OCI-M1 (cell line): ENCODE results near the gene MARCHF11.

ENCODE experiments used
- DNase-seq: peaks from one replicate; lab custom pipeline; 2025; lab: John Stamatoyannopoulos, UW

The MARCHF11 gene

DNA sequence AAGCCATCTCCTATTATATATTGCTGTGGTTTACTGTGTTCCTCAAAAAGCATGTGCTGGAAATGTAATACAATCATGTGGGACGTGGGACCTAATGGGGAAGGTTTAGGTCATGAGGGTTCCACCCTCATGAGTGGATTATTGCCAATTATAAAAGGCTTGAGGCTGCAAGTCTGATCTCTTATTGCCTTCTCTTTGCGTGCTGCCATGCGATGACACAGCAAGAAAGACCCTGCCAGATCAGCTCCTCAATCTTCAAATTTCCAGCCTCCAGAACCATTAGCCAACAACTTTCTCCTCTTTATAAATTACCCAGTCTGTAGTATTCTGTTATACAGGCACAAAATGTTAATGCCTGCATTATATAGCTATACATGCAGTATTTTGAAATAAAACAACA lies 45.4 kb downstream of the MARCHF11 start:
- no peak for DNase-seq

DNA sequence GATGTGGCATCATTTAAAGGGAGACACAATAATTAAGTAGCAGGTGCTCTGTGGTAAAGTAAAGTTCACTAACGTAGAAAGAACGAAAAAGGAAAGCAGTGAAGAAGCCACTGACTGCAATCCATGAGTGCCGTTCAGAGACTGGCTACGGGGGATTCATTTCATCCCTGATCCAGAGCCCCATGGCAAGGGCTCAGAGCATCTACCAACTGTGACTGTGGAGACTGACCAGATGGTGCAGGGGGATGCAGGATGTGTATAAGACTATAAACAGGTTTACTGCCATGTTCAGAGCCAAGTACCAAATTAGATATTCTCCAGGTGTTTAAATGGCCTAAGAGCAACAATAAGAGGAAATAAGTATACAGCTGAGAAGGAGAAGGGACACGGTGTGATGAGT lies 47.7 kb downstream of the MARCHF11 start:
- no peak for DNase-seq

DNA sequence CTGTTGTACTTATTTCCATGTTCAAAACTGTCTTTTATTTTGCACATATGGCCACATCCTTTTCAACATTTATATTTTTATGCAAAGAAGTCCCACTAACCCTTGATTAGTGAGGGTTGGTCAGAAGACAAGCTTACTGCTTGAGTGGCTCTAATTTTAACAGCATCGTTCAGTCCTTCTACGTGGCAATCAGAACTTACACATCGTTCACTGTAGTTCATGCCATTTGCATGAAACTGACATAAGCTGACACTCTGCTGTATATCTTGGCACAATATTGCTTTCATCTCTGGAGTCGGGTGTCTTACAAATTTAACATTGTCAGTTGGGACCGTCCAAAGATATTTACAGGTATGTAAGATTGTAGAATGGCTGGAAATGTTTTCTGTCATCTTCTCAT lies 50.6 kb downstream of the MARCHF11 start:
- DNase-seq: no peak

DNA sequence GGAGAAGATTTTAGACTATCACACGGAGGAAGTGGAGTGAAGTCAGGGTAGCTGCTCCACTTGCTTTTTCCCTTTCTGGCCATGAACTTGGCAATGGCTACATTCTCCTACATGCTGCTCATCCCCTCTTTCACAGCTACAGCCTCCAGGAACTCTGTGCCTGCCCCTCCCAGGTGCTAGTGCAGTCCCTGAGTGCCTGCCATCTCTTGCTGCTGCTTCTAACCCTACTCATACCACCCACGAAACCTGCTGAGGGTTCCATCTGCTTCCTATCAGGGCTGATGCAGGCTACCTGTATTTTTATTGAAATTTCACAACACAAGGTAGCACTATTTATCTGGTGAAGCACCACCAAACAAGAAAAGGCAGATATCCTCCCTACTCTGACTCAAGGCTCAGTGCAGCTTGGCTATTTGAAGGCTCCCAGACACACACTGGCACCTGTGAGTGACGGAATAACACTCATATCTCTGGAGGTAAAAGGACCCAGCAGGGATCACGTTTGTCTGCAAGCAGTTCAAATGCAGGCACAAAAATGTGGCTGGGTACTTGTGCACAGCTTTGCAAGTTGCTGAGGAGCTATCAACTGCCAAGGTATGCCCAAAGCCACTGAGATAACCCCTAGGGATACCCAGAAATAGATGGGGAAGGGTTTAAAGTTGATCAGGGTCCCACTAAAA lies 51.6 kb downstream of the MARCHF11 start:
- DNase-seq: no peak

DNA sequence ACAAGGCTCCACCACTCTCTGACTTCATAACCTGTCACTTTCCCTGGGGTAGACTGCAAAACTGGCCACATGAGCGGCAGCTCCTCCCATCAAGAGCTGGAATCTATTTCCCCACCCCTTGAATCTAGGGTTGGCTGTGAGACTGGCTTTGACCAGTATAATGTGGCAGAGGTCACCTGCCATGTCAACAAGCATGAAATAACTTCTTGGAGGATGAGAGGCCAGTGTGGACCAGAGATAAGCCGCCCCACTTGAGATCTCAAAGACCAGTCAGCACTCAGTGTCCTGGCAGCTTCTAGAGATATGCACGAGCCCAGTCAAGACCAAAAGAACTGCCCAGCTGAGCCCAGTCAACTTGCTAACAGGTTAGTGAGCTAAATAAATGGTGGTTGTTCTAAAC lies 59.0 kb downstream of the MARCHF11 start:
- DNase-seq: peak; percentile 56

DNA sequence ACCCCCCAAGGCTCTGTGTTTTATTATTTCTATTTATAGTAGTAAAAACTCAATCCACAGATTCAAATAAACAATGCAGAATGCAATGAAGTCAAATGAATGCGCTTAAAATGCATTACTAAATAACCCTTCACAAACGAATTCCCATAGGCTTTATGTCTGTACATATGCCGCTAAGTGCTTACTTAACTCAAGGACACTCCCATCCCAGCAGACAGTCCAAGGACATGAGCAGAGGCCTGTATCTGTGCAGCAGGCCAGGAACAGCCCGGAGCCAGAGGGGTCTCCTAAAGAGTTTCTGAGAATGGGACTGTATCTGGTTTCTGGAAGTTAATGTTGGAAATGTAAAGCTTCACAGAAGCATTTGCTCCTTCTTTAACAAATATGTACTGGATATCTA lies 59.8 kb downstream of the MARCHF11 start:
- no peak for DNase-seq

DNA sequence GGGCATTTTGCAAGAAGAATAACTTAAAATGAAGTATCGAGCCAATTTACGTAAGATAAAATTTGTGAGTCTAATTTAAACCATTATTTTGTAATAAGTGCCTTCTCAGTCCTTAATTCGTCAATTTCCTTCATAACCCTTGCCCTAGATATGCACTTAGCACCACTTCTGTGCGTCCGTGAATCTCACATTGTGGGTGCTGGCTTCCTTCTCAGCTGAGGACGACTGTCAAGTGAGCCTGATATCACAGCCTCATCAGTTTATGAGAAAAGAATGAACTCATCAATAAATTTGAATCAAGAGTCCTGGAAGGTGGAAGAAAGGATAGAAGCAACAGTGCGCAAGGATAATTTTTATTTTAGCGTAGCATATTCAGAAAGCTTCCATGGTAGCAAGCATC lies 64.5 kb downstream of the MARCHF11 start:
- DNase-seq: no peak

DNA sequence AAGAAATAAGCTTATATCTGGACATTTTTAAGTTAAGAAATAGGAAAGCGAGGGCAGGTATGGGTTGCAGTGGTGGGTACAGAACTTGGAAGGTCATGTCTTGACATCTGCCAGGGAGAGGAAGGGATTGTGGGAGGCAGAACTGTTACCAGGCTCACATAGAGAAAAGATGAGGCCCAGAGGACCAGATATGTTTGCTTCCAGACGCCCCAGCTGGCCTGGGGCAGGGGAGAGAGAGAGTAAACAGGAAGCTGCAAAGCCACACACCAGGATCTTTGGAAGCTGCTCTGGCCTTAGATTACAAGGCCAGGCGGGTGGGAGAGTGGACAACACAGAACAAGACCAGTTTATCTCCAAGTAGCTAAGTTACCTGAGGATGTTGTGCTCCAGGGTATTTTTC lies 71.2 kb downstream of the MARCHF11 start:
- DNase-seq: no peak

DNA sequence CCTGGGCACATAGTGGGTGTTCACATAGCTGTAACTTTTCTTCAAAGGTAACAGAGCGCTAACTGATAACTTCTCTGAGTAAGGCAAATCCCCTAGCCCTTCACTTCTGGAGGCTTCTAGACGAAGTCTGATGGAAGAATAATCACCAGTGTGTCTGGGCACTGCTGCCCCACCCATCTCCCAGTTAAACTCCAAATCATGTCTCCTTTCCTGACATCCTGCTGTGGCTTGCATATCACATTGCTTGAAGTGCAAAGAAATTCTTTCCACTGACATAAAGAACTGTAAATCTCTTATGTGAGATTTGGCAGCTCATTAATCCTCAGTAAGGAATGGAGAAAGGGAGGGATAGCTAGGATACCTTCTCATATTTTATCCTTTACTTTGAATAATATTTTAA lies 74.6 kb downstream of the MARCHF11 start:
- no peak for DNase-seq

DNA sequence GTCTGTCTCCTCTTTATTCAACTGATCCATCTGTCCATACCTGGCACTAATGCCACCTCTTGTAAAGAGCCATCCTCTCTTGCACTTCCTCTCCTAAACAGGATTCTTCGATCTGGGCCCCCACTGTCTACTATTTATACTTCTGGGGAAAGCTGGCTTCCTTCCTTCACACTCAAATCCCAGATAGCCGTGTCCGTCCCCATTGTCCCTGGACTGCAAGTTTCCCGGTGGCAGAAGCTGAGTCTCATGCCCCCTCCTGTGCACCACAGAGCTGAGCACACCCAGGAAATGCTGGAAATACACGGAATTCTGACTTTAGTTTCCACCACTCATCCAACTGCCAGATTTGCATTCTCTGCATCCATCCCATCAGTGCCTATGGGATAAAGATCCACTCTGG lies 84.0 kb downstream of the MARCHF11 start:
- DNase-seq: no peak

DNA sequence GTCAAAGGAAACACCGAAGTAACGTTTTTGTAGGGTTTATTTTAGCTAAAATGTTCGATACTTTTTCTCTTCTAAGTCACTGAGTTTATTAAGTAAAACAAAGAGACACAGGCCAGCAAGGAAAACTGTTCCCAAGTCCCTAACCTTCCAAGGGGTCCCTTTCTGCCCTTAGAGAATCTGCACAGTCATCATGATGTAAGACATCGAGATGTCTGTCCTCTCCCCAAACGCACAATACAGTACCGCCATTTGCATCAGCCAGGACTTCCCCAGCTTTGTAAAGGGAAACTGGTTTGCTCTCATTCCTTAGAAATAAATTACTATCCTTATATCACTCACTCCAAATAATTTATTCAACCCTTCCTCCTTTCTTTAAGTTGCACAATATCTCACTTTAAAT lies 89.3 kb downstream of the MARCHF11 start:
- peak; percentile 16 for DNase-seq

DNA sequence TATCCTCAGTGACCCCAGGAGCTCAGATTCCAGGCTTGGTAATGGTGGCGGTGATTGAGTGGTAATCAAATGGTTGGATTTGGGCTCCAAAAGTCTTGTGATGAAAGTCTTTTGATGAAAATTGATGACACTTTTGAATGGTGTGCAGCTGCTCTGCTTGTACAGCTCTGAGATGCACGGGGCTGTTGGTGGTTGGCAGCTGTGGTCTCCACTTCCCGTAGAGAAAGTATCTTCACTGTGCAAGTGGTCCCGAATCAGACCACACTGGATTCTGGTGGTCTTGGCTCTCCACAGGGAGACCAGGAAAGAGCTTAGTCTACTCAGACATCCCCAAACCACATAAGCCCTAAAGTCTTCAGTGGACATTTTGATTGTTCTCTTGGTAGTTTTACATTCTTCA lies 96.6 kb downstream of the MARCHF11 start:
- DNase-seq: no peak

DNA sequence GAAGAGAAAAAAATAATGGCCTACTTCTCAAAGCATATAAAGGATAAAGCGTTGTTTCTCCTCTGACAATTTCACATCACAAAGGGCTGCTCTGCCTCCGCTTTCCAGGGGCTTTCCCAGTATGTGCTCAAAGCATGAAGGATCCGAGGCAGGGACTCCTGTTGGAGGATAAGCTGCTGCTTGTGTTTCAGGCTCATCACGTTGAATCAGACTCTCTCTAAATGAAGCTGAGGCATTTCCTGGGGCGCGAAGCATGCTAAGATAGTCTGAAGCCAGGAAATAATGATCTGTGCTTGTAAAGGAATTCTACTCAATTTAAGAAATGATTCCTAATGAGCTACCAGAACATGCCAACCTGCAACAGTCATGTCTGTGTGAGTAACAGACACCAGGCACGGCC lies 97.5 kb downstream of the MARCHF11 start:
- no peak for DNase-seq

DNA sequence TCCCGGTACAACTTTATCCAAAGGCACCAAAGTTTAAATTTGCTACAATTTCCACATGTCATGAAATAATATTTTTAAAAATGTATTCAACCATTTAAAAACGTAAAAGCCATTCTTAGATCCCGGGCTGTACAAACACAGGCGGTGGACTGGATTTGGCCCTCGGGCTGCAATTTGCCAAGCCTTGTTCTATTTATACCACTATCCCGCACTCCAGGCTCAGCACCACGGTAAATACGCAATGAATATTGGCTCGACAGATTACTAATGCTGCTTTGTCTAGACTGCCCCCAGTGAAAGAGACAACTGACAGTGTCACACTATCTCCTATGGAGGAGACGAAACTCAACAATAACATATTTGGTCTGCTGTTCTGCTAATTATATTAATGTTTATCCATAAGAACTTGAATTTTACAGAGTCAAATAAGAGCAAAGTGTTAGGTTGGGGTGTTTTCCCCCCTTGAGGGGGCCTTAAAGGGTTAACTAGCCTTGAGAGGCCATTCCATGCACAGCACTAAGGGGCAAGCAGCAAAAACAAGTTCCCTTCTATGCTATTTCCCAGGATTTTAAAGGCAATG lies 98.1 kb downstream of the MARCHF11 start:
- DNase-seq: no peak

DNA sequence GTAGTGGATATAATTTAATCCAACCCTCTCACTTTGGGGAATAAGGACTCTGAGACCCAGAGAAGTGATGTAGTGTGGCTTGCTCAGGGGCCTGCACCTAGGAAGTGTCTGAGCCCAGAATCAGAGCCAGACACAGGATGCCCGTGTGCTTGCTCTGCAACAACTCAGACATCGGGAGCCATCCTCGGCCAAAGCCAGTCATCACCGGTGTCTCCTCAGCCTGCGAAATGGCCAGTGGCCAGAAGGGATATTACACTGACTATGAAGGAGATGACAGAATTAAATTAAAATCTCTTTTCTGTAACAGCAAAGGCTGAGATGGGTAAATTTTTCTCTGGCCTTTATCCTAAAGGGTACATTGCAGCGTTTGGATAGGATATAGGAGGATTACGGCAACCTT lies 102.9 kb downstream of the MARCHF11 start:
- no peak for DNase-seq

DNA sequence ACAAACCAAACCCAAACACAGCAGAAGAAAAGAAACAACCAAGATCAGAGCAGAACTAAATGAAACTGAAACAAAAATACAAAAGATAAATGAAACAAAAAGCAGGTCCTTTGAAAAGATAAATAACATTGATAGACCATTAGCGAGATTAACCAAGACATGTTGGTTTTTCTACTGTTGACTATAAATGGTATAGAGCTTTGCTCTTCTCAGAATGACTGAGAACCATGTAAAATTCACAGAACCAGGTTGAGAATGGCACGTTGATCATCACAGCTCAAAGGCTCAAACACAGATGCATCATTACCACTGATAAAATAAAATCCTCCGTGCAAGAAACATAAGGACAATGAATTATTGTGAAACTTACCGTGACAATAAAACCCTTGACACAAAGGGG lies 105.2 kb downstream of the MARCHF11 start:
- DNase-seq: no peak

DNA sequence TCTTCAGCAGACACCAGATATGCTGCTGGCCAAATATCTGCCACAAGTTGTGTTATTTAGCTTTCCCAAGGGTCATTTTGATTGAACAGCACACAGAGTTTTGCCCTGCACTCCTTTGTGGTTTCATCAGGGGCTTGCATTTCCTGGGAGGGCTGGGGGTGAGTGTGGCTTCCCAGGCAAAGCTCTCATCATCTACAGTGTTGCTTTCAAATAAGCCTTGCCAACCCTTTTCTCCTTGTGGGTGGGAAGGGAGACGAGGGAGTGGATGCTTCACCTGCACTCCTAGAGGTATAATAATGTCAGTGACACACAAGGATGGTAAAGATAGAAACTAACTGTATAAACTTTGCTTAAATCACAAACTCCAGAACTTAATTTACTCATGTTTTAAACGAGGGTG lies 107.0 kb downstream of the MARCHF11 start:
- DNase-seq: no peak

DNA sequence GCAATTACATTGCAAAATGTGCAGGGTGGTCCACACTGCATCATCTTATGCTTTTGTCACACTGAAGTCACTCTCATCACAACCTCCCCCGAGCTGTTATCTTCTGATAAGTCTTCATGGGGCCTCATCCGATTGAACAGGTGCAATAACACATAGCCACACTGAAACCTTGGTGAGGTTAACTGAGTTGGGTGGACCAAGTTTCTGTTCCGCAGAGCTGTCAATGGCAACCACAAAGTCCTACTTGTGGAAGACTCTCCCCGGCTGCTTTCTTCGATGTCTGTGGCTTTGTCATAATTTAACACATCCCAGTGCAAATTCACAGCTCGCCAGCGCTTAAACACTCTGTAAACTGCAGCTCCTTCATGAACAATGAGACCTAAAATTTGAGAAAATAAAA lies 112.2 kb downstream of the MARCHF11 start:
- DNase-seq: no peak

DNA sequence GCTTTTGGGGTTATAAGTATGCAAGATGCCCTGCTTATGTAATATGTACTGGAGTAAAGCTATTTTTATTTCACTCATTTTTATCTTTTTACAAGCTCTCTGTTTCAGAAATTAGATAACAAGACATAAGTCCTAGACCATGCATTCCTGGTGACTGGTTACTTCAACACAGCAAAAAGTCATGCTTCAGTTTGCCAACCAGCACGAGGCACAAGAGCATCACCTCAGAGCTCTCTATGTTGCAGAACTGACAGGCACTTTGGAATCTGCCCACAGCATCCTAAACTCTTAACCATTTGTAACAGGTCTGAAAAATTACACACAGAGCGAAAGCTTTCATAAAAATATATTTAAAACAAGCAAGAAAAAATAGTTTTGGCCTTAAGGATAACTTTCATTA lies 112.8 kb downstream of the MARCHF11 start:
- no peak for DNase-seq

DNA sequence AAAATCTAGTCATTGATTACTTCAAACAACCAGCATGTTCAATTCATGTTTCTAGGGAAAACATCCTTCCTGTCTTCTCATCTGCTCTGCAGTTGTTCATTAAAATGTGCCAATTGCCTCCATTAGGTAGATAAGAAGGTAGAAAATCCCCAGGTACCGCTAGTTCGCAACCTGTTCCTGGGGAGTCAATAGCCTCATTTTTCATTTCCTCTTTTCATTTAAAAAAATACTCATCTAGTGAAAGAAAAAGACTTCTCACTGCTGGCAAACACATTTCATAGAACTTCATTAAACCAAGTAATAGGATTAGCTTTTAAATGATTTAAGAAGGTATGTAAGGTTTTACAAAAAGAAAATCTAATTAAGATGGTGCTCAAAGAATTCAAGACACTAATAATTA lies 113.3 kb downstream of the MARCHF11 start:
- no peak for DNase-seq

DNA sequence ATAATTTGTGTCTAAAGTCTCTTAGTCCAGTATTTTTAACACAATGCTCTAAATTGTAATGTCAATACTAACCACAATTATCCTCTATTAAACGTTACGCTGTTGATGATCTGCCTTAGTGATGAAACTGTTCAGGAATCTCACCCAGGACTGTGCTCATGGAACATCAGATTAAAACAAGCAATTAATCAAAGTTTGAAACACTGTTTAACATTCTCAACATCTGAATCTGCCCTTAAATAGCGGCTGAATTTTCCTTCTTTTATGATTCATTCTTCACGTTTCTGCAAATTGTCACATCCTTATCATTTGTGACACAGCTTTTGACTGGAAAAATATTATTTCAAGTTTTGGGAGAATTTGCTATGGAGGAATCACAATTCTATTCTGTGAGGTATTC lies 113.8 kb downstream of the MARCHF11 start:
- no peak for DNase-seq

DNA sequence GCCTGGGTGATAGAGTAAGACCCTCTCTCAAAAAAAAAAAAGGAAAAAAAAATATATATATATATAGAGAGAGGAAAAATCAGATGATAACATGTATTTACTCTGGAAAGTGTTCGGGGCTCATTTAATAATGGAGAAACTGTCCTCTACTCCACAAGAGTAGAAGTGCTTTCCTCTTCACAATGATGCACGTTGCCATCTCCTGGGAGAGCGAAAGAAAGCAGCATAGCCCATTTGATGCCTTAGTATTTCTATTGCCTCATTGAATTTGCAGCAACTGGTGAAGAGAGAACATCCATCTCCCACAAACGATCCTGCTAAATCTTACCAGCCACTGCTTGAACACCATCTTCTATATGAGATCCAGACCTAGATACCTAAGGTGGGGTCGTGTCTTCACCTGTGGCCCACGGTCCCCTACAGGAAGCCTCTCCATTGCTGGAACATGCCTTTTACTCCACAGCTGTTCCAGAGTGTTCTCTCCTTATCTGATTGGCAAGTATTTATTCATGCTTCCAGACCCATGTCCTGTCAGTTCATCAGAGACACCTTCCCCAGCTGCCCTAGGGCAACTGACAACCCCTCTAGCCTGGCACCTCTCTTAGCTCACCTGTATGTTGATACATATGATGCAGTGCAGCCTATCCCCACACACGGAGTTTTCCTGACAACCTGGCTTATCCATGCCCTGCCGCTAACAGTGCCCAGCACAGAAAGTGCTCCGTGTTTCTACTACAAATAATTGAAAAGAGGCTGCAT lies 115.3 kb downstream of the MARCHF11 start:
- DNase-seq: no peak

DNA sequence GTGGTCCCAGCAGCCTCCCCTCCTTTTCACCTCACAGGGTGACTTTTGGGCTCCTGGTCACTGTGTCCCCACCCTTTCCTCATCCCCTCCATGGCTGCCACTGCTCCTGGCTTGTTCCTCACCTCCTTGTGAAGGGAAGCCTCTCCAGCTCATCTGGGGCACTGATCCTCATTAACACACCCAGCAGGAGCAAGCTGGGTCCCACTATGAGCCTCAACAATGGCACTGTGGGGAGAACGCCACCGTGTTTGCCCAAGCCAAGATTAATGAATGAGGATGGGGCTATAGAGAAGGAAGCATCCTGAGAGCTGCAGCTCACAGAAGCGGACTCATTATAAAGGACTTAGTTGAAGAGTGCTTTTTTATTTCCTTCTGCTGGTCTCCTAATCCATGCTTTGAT lies 118.4 kb downstream of the MARCHF11 start:
- no peak for DNase-seq

DNA sequence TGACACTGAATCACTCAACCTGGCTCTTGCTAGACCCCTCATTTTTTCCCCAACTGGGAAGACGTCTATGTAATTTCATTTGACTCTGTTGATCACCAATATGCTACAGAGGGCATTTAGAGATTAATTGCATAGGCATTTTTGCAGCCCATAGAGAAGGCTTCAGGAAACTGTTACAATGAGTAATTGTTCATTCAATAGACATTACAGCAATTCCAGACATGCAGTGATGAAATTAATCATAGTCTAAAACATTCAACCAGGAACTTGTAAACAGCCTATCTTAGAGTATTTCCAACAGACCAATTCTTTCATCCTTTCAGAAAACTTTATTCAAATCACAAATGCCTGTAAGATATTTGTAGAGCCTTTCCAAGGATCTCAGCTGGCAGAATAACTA lies 122.3 kb downstream of the MARCHF11 start:
- no peak for DNase-seq
